GM19023 (cell line): ENCODE measurements around the gene PTPN13.
"Not testable (repeated sequence)": the region's sequence is repeated elsewhere in the genome, so short reads cannot be mapped to it uniquely, and the experiment has no call there.

Source experiments
- ATAC-seq: cut with Tn5 transposase; IDR thresholded peaks from one replicate; pipeline ENCODE4 v1.9.1; 2021; ENCODE audit warnings: mild to moderate bottlenecking, moderate library complexity; ENCODE audit not compliant: unreplicated experiment

The PTPN13 gene

DNA sequence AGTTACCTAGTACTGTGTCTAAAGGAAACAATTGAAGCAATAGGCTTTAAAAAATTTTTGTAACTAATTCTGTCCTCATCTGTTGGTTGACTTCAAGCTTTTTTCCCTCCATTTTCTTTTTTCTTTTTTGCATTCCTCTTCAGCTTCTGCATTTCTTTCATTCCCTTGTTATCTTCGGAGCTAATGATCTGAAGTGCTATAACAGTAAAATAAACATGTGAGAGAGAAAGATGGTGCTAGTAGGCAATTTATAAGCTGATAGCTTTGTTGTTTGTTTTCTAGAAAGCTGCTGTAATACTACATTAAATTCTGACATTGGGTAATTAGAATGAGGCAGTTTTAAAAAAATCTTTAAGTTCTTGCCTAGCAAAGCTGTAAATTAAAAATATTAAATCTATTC lies 37.1 kb downstream of the PTPN13 start:
- no peak for ATAC-seq

DNA sequence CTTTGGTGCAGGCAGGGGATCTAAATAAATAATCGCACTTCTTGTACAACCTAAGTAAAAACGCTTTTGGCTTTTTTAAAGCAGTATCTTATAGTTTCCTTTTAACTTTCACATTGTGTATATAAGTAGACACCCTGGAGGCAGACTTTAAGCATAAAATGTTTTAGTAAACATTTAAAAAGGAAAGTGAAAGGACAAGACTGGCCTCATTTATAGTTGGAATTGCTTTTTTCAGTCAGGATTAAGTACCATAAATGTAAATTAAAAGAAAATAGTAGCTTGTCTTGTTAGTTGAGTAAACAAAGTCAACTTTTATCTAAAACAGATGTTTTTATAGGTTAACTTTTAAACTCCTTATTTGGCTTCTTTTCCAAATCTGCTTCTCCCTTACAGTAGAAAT lies 39.7 kb downstream of the PTPN13 start:
- ATAC-seq: no peak

DNA sequence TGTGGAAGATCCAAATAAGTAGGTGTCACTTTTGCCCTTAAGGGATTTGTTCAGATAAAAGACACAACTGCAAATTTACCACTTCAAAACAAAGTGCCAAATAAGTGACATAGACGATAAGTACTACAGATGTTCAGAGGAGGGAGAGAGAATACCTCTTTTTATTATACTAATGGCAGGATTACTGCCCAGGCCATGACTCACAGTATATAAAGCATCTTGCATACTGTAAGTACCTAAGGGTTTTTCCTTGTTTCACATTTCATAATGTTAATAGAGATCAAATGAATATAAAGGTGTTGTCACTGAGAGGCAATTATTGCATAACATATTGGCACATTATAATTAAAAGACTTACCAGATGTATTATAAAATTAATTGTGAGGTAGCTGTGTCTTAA lies 46.4 kb downstream of the PTPN13 start:
- ATAC-seq: no peak

GRCh38 chr4:86641516-86642090 lies 47.5 kb downstream of the PTPN13 start:
- no peak for ATAC-seq

DNA sequence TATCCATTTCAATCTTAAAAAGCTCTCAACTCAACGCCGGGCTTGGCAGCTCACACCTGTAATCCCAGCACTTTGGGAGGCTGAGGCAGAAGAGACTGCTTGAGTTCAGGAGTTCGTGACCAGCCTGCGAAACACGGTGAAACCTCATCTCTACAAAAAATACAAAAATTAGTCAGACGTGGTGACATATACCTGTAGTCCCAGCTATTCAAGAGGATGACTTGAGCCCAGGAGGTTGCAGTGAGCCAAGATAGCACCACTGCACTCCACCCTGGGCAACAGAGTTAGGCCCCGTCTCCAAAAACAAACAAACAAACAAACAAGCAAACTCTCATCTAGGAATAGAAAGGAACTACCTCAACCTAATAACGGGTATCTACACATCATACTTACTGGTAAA lies 50.8 kb downstream of the PTPN13 start:
- no peak for ATAC-seq

- no peak for ATAC-seq
These were observed 58.3 kb downstream of the PTPN13 start for GRCh38 chr4:86652332-86652932.

GRCh38 chr4:86653237-86653865 lies 59.2 kb downstream of the PTPN13 start:
- no peak for ATAC-seq

GRCh38 chr4:86656781-86657180 lies 62.7 kb downstream of the PTPN13 start:
- not testable (repeated sequence) for ATAC-seq

- ATAC-seq: no peak
These were observed 63.3 kb downstream of the PTPN13 start for GRCh38 chr4:86657382-86657781.

DNA sequence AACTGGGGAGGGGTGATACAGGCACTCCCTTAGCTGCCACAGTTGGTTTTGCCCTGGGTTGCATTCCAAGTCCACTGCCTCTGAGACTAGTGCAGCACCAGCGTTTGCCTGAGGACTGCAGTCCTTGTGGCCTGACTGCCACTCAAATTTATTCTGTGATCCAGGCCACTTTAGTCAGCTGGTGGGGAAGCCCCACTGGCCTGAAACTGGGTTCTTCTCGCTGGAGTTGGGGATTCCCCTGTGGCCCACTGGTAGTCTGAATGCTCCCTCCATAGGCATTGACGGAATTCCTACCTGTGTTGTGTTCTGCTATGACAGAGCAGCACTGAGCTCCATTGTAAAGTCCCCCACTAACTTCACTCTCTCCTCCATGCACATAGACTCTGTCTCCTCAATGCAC lies 63.8 kb downstream of the PTPN13 start:
- peak; percentile 71 for ATAC-seq

- no peak for ATAC-seq
These were observed 66.3 kb downstream of the PTPN13 start for GRCh38 chr4:86660401-86660800.

GRCh38 chr4:86661006-86661405 lies 66.9 kb downstream of the PTPN13 start:
- no peak for ATAC-seq

DNA sequence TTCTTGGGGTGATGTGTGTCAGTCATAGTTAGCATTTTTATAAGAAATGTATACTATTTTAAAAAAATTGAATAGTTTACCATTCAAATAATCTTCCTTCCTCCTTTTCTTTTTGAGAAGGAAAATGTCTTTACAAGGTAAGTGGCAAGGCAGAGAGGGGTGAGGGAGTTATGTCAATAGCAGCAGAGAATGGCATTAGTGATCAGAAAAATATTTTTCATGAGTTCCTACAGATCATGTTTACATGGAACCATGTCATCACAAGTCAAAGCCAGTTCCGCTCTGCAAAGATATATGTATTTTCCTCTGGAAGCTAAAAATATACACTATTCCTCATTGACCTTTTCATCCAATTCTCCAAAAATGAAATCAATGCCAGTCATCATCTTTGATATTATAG lies 67.3 kb downstream of the PTPN13 start:
- ATAC-seq: no peak

DNA sequence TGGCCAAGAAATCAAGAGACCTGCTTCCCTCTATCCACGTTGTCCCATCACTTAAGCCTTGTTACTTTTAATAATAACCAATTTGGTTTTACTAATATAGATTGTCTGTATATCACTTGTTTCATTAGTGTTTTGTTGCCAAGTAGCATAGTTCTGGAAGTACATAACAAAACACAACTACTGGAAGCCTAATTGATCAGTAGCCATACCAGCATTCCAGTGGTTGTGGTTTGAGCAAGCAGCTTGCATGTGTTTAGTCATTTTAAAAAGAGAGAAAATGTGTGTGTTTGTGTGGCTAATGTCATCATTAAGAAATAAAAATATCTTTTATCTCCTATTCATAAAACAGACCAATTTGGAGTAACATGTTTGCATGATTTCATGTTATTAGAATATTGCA lies 70.8 kb downstream of the PTPN13 start:
- ATAC-seq: no peak

DNA sequence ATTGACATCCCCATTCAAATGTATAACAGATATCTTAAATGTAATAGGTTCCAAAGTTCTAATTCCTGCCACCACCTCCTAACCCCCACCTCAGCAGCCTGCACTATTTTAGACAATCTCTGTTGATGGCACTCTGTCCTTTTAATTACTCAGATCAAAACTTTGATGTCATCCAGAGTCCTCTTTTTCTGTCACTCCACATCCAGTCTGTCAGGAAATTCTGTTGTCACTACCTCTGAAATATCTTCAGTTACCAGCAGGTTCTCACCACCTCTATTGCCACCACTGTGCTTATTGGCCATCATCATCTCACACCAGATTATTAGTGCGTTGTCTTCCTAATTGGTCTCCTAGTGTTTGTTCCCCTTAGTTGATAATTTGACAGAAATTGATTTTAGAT lies 76.2 kb downstream of the PTPN13 start:
- ATAC-seq: no peak

GRCh38 chr4:86670756-86671155 lies 76.6 kb downstream of the PTPN13 start:
- ATAC-seq: no peak

DNA sequence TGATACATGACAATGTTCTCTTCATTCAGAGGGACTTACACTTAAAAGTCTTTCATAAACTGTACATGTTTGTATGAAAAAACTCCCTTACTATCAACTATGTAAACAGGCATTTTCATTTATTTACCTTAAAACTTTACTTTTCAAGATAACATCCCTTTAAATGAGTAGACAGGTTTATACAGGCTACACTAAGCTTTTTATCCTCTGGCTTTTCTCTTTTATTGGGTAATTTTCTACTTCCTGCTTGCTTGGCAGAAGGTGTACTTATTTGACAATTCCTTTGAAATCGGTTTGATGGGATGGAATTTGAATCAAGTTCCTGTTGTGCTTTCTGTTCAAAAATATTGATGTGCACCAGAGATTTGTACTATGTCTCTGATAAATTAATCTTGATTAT lies 81.4 kb downstream of the PTPN13 start:
- no peak for ATAC-seq

DNA sequence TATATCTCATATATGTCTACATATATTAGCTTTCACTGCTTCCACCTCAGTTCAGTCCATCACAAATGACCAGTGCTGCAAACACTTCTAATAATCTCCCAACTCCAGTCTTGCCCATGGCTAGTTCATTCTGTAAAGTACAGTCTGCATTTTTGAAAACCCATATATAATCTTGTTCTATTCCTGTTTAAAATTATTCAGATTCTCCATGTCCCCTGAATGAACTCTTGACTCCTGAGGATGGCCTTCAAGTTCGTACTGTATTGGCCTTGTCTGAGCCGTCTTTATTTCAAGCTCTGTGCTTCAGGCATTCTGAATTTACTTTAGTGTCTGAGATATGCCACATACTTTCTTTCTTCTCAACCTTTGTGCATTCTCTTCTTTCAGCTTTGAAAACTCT lies 84.7 kb downstream of the PTPN13 start:
- no peak for ATAC-seq

- ATAC-seq: no peak
These were observed 85.3 kb downstream of the PTPN13 start for GRCh38 chr4:86679441-86679840.

- no peak for ATAC-seq
These were observed 89.1 kb downstream of the PTPN13 start for GRCh38 chr4:86683167-86683566.

GRCh38 chr4:86683983-86684382 lies 89.9 kb downstream of the PTPN13 start:
- ATAC-seq: no peak

GRCh38 chr4:86685401-86685800 lies 91.3 kb downstream of the PTPN13 start:
- ATAC-seq: no peak

DNA sequence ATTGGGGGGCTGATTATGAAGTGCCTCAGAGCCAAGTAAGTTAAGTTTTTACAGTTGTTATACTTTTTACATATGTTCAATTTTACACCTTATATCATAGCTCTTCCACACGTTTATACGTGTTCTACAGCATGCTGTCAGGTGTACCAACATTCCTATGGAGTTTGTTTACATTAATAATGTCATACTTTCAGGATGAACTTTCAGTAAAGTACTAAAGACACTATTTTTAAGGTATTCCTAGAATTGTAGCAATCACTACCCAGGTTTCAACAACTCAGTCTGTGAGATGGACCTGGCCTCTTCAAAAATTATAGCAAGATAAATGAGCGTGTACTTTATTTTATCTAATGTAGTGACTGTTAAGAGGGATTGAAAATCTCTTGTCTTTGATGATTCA lies 92.6 kb downstream of the PTPN13 start:
- ATAC-seq: no peak
